Sigmoid colon (tissue), 4 donors: ENCODE results near the gene KANK2.

Experiments used
- POLR2AphosphoS5 ChIP-seq, 4 donors: sonication (generic); formaldehyde crosslinking; IDR thresholded peaks; one replicate each; pipeline ENCODE4 v1.6.1; 2017; ENCODE audit warnings: antibody characterized with exemption in 4 of 4
- TF ChIP-seq, protein P1 (sequence below), 4 experiments: fragments of 450-650 bp in 3 of 4; fragments of 200-600 bp in 1 of 4; IDR thresholded peaks; one replicate each; pipeline ENCODE4 v1.5.1; 2016 to 2019; ENCODE audit warnings: antibody characterized with exemption in 4 of 4, mild to moderate bottlenecking in 3 of 4, moderate library complexity in 2 of 4

DNA sequence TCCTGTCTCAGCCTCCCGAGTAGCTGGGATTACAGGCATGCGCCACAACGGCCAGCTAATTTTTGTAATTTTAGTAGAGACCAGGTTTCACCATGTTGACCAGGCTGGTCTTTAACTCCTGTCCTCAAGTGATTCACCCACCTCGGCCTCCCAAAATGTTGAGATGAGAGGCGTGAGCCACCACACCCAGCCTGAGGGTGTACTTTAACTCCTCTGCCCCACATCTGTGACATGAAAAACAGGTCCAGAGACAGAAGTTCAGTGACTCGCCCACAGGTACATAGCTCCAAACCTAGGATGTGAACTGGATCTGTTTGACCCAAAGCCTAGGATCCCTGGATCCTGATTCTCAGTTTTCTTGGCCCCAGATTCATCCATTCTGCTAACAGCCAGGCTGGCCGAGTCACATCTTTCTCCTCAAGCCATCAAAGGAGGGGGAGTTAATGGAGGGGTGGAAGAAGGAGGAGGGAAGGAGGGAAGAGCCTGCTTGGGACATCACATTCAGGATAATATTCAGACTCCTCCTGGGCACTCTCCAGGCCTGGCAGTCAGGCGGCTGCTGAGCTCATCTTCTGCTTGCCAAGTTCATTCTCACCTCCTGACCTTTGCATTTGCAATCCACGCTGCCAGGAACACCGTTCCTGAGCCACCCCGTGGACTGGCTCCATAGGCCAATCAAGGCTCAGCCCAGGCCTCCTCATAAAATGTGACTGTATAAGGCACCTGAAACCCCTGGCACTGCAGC lies 44.9 kb downstream of the KANK2 start:
- TF ChIP-seq, protein P1, sequence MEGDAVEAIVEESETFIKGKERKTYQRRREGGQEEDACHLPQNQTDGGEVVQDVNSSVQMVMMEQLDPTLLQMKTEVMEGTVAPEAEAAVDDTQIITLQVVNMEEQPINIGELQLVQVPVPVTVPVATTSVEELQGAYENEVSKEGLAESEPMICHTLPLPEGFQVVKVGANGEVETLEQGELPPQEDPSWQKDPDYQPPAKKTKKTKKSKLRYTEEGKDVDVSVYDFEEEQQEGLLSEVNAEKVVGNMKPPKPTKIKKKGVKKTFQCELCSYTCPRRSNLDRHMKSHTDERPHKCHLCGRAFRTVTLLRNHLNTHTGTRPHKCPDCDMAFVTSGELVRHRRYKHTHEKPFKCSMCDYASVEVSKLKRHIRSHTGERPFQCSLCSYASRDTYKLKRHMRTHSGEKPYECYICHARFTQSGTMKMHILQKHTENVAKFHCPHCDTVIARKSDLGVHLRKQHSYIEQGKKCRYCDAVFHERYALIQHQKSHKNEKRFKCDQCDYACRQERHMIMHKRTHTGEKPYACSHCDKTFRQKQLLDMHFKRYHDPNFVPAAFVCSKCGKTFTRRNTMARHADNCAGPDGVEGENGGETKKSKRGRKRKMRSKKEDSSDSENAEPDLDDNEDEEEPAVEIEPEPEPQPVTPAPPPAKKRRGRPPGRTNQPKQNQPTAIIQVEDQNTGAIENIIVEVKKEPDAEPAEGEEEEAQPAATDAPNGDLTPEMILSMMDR (IDR thresholded peaks at IDR 0.05) = no peak
- peak; percentile 60 to 92 (median 83) for TF ChIP-seq POLR2AphosphoS5 (IDR thresholded peaks at IDR 0.05)
